HG03342 (cell line): ENCODE data around the gene NOX5.

Source experiments
- ATAC-seq: cut with Tn5 transposase; IDR thresholded peaks from one replicate; pipeline ENCODE4 v1.9.1; 2021; ENCODE audit warnings: mild to moderate bottlenecking, moderate library complexity; ENCODE audit not compliant: unreplicated experiment

Gene NOX5

GRCh38 chr15:69016021-69016595 lies 1.6 kb downstream of the NOX5 start:
- no peak for ATAC-seq

GRCh38 chr15:69017978-69018377 lies 3.5 kb downstream of the NOX5 start:
- ATAC-seq: no peak

DNA sequence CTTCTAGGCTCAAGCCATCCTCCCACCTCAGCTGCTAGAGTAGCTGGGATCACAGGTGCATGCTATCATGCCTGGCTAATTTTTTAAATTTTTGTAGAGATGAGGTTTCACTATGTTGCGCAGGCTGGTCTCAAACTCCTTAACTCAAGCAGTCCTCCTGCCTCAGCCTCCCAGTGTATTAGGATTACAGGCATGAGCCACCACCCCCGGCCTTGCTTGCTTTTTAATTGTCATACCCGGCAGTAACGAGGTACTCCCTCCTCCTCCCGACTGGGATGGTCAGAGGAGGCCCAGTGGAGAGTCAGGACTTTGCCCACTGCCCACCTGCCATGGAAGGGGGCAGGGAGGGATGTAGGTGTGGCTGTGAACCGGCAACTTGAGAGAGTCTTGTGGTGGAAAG lies 4.5 kb downstream of the NOX5 start:
- no peak for ATAC-seq

DNA sequence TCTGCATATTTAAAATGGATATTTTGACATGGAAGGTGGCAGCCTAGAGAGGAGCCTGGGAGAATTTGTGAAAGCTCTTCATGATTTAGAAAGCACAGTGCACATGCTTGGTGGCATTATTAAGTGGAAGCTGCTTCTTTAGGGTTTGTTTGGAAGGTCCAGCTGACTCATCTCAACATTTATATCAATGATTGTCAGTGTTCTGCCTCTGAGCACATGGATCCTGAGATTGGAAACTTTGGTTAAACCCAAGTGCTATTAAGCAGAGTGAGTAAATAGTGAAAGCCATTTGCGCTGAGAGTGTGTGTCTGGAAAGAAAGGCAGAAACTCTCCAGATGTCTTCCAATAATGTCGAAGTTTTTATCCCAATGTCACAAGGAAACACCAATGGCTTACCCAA lies 7.4 kb downstream of the NOX5 start:
- ATAC-seq: no peak

DNA sequence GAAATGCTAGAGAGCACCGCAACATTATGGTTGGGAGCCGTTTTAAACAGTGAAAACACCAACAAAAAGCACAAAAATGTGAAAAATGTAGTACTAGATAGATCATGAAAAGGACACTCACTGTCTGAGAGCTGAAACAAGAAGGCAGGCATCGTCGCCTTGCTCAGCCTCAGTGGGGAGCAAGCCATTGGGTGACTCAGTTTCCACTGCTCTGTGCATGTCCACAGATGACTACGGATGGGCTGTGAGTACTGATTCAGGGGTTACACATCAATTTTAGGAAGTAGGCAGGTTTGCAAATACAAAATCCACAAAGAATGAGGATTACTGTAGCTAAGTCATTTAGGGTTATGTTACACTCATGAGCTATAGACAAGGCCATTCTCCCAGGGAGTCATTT lies 10.8 kb downstream of the NOX5 start:
- ATAC-seq: no peak

DNA sequence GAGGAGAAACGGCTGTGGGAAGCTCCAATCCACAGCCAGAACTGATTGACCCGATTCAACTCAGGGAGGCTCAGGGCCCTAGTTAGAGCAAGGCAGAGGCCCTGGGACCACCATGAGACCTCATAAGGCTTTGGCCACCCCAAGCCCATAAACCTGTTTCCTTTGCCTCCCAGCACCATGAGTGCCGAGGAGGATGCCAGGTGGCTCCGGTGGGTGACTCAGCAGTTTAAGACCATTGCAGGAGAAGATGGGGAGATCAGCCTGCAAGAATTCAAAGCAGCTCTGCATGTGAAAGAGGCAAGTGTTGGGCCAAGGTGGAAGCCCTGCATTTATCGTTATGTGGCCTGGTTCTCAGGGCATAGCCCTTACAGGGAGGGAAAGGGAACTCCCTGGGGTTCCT lies 11.9 kb downstream of the NOX5 start:
- no peak for ATAC-seq

DNA sequence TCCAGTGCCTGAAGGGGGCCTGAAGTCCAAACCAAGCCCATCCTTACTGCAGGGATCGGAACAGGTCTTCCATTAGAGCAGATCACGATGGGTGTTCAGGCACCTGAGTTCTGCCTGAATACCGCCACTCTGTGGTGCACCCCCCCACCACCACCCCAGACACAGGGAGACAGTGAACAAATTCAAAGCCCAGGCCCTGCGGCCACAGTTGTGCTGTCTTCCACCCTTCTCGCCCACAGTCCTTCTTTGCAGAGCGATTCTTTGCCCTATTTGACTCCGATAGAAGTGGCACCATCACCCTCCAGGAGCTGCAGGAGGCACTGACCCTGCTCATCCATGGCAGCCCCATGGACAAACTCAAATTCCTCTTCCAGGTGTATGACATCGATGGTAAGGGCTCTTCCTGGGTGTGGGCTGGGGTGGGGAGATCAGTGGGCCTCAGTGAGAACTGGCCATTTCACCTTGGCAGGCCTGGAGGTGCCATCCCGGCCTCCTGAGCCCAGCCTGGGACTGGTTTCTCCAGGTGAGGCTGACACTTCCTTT lies 13.6 kb downstream of the NOX5 start:
- no peak for ATAC-seq

- ATAC-seq: no peak
Measured at GRCh38 chr15:69031013-69032001, 16.8 kb downstream of the NOX5 start.

DNA sequence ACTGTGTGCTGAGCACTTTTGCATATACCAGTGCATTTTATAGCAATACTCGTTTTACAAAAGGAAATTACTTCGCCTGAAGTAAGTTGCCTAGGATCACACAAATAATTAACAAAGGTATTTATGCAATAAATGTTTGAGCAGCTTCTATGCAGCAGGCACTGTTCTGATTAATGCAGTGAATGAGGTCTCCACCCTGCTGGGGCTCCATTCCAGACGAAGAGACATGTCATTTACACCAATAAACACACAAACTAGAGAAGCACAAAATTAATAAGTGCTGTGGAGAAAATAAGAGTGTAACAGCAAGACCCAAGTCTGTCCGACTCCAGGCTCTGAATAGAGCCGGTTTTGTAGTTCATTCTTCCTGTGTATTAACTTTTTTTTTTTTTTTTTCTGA lies 17.5 kb downstream of the NOX5 start:
- ATAC-seq: no peak

- no peak for ATAC-seq
Measured at GRCh38 chr15:69032703-69033373, 18.3 kb downstream of the NOX5 start.

DNA sequence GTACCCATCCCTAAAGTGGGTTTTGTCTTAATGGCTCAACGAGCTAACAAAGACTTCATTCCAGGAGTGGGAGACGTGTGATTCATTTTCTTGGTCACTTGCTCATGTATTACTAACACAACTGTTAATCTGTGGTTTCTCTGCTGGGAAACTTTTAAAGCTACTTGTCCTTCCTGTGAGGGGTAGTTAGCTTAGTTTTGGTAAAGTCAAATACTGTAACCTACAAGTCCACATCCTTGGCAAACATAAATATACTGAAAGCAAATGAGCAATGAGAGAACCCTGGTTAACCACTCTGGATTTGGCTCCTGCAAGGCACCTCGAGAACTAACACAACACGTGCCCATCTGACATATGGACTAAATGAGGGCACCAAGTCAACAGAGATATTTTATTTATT lies 19.9 kb downstream of the NOX5 start:
- no peak for ATAC-seq

GRCh38 chr15:69035205-69035917 lies 20.9 kb downstream of the NOX5 start:
- no peak for ATAC-seq

GRCh38 chr15:69035918-69036258 lies 21.4 kb downstream of the NOX5 start:
- no peak for ATAC-seq

GRCh38 chr15:69036826-69037225 lies 22.3 kb downstream of the NOX5 start:
- no peak for ATAC-seq

DNA sequence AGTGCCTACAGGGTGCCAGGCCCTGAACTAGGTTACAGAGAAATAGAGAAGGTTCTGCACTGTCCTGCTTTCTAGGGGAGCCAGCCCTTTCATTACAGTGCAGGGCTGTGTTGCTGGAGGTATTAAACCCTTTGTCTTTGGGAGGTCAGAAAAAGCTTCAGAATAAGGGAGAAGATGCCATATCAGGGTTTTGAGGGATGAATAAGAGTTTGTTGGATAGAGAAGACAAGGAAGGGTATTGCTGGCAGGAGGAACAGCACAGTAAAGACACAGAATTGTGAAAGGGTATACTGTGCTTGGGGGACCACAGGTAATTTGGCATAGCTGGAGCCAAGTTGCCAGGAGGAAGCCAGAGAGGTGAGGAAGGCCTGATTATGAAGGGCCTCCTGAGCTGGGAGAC lies 23.0 kb downstream of the NOX5 start:
- no peak for ATAC-seq

DNA sequence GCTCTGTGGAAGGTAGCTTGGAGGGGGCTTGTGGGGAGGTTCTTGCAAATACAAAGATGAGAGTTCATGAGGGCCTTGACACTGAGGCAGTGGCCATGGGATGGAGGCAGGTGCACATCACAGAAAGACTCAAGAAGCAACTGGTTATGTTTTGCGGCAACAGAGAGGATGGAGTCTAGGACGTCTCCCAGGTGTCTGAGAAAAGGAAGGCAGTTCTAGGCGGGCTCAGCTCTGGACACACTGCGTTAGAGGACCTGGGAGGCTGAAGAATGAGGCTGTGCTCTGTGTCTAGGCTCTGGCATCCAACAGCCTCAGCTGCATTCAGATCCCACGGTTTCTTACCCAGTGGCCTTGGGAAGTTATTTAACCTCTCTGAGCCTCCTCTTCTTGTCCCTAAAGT lies 23.5 kb downstream of the NOX5 start:
- ATAC-seq: no peak

DNA sequence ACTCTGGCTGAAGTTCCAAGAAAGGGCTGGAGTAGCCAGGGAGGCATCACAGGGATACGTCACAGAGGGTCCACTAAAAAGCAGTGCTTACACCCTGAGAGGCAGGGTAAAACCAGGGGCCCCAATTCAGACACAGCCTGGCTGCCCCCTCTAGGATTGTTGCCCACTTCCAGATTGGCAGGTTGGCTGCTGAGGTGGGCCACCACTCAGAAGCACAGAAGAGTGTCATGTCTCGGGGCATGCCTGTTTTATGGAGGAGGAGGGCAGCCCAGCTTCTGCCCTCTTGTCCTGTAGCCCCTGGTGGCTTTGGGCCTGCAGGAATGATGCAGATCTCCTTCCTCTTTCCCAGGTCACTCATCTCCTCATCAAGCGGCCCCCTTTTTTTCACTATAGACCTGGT lies 24.0 kb downstream of the NOX5 start:
- ATAC-seq: no peak

GRCh38 chr15:69039516-69040225 lies 25.2 kb downstream of the NOX5 start:
- ATAC-seq: no peak

- ATAC-seq: no peak
Measured at GRCh38 chr15:69042531-69042930, 28.0 kb downstream of the NOX5 start.

GRCh38 chr15:69045802-69046201 lies 31.3 kb downstream of the NOX5 start:
- ATAC-seq: no peak
